Medulla oblongata (tissue), 1 donor: ENCODE data around the gene SPAG5.

Source experiments
- DNase-seq: peaks from one replicate; pipeline ENCODE4 v3.0.0-alpha.2; 2015; ENCODE audit errors: extremely low spot score

Gene SPAG5

GRCh38 chr17:28545141-28545503, 53.7 kb downstream of the SPAG5 start:
- no peak for DNase-seq

- DNase-seq = no peak
Observed at GRCh38 chr17:28544402-28545140, 54.3 kb downstream of the SPAG5 start.

- no peak for DNase-seq
Observed at GRCh38 chr17:28541439-28541838, 57.4 kb downstream of the SPAG5 start.

GRCh38 chr17:28540231-28540630, 58.6 kb downstream of the SPAG5 start:
- no peak for DNase-seq

- DNase-seq = no peak
Observed at GRCh38 chr17:28538296-28538895, 60.4 kb downstream of the SPAG5 start.

GRCh38 chr17:28537219-28537610, 61.6 kb downstream of the SPAG5 start:
- DNase-seq = no peak

GRCh38 chr17:28536532-28537218, 62.1 kb downstream of the SPAG5 start:
- DNase-seq = no peak

- no peak for DNase-seq
Observed at GRCh38 chr17:28534740-28535375, 64.0 kb downstream of the SPAG5 start.

GRCh38 chr17:28533091-28533807, 65.6 kb downstream of the SPAG5 start:
- DNase-seq = no peak

GRCh38 chr17:28532050-28532960, 66.5 kb downstream of the SPAG5 start:
- DNase-seq = no peak

GRCh38 chr17:28530926-28531325, 67.9 kb downstream of the SPAG5 start:
- no peak for DNase-seq

- no peak for DNase-seq
Observed at GRCh38 chr17:28530250-28530649, 68.6 kb downstream of the SPAG5 start.

- DNase-seq = no peak
Observed at GRCh38 chr17:28529013-28529400, 69.8 kb downstream of the SPAG5 start.

GRCh38 chr17:28528327-28529012, 70.4 kb downstream of the SPAG5 start:
- DNase-seq = no peak

GRCh38 chr17:28527859-28528258, 71.0 kb downstream of the SPAG5 start:
- no peak for DNase-seq
